HepG2 (cell line): ENCODE measurements around the gene EEF1AKMT3. TPM values are rescaled to one million over a fixed set of nuclear protein-coding genes. Genes with fewer than 3 reads are reported as not detected.

Source experiments
- ATAC-seq: fragments of 200-7000 bp; cut with Tn5 transposase; 3 replicates; pipeline ENCODE4 v1.9.1; 2020; ENCODE audit warnings: mild to moderate bottlenecking, moderate library complexity
- BruUV-seq: library from RNA; stranded (reverse); fragments of 400-500 nt; replicated peaks from 2 replicates; lab custom pipeline; 2021; lab: Mats Ljungman, UMichigan
- CTCF ChIA-PET: fragments of 300-600 bp; formaldehyde crosslinking; extraction: SDS; loops from one replicate; lab custom pipeline; 2021; ENCODE audit warnings: low total read pairs, inconsistent platforms, low intra/inter-chr PET ratio; lab: Yijun Ruan, JAX
- POLR2A ChIA-PET: fragments of 350-600 bp; sonication (Branson Sonifier 250); formaldehyde crosslinking; loops from one replicate; lab custom pipeline; 2020; ENCODE audit warnings: antibody characterized with exemption, inconsistent platforms; lab: Yijun Ruan, JAX
- DNase-seq: peaks from one replicate; pipeline ENCODE4 v3.0.0-alpha.2; 2015; ENCODE audit warnings: low spot score
- FAIRE-seq: peaks from 3 replicates; lab custom pipeline; 2011; peaks lifted over from hg19 to GRCh38; lab: Jason Lieb, UNC
- H2AFZ ChIP-seq: one replicate; pipeline ENCODE4 v1.6.1; 2011; ENCODE audit warnings: low read length, inconsistent platforms
- H3K27ac ChIP-seq: fragments of 300-600 bp; 3 replicates; pipeline ENCODE4 v1.8.0; 2011; ENCODE audit warnings: mixed run types, mild to moderate bottlenecking, mixed read lengths, low read length, inconsistent platforms; ENCODE audit not compliant: insufficient read depth; ENCODE audit errors: extremely low read length
- H3K27me3 ChIP-seq, 2 experiments: fragments of 200-600 bp in 1 of 2; 2 replicates in 1 of 2; 3 replicates in 1 of 2; pipeline versions ENCODE4 v1.6.0 to v1.8.0; 2011; ENCODE audit warnings: low read length in 2 of 2, mild to moderate bottlenecking in 2 of 2, moderate library complexity in 2 of 2, inconsistent platforms in 1 of 2; ENCODE audit not compliant: insufficient read depth in 2 of 2, control insufficient read depth in 1 of 2
- H3K36me3 ChIP-seq, 2 experiments: fragments of 200-600 bp in 1 of 2; replicated peaks in 1 of 2; 2 replicates in 1 of 2; 3 replicates in 1 of 2; pipeline versions ENCODE4 v1.5.1 to v1.8.0; 2011; ENCODE audit warnings: low read length in 2 of 2, inconsistent platforms in 1 of 2; ENCODE audit not compliant: insufficient read depth in 2 of 2, control insufficient read depth in 1 of 2
- H3K4me1 ChIP-seq: 2 replicates; pipeline ENCODE4 v1.5.1; 2012; ENCODE audit warnings: low read length, inconsistent platforms; ENCODE audit not compliant: insufficient read depth
- H3K4me2 ChIP-seq: 2 replicates; pipeline ENCODE4 v1.6.0; 2011; ENCODE audit warnings: low read depth, low read length, inconsistent platforms
- H3K4me3 ChIP-seq, 3 experiments: fragments of 200-600 bp in 1 of 3; sonication (generic), shearing (Covaris generic) in 1 of 3; replicated peaks in 1 of 3; 2 replicates each; pipeline ENCODE4 v1.5.1; 2011 to 2016; ENCODE audit warnings: low read length in 3 of 3, inconsistent platforms in 2 of 3, low read depth in 2 of 3, mild to moderate bottlenecking in 2 of 3, control low read depth in 1 of 3, mixed read lengths in 1 of 3; ENCODE audit not compliant: insufficient read depth in 1 of 3
- H3K79me2 ChIP-seq: one replicate; pipeline ENCODE4 v1.6.1; 2011; ENCODE audit warnings: low read length, inconsistent platforms; ENCODE audit not compliant: insufficient read depth
- H3K9ac ChIP-seq: 2 replicates; pipeline ENCODE4 v1.6.0; 2011; ENCODE audit warnings: mild to moderate bottlenecking, low read depth, low read length, inconsistent platforms; ENCODE audit not compliant: insufficient read depth
- H3K9me3 ChIP-seq: 2 replicates; pipeline ENCODE4 v1.5.1; 2012; ENCODE audit warnings: mild to moderate bottlenecking, low read length
- H4K20me1 ChIP-seq: 2 replicates; pipeline ENCODE4 v1.6.0; 2011; ENCODE audit warnings: inconsistent platforms, mild to moderate bottlenecking, low read length, moderate library complexity; ENCODE audit not compliant: insufficient read depth
- ARNT ChIP-seq: fragments of 450-650 bp; IDR thresholded peaks from 2 replicates; pipeline ENCODE4 v1.6.1; 2017
- DPF2 ChIP-seq: sonication (generic); formaldehyde crosslinking; IDR thresholded peaks from 2 replicates; pipeline ENCODE4 v1.4.0; 2020; ENCODE audit warnings: mild to moderate bottlenecking, low read depth, missing genetic modification reagents, borderline replicate concordance
- E2F2 ChIP-seq: sonication (generic); formaldehyde crosslinking; IDR thresholded peaks from 2 replicates; pipeline ENCODE4 v1.4.0; 2020; ENCODE audit warnings: missing genetic modification reagents, borderline replicate concordance
- KLF12 ChIP-seq: sonication (generic); formaldehyde crosslinking; IDR thresholded peaks from 2 replicates; pipeline ENCODE4 v1.4.0; 2020; ENCODE audit warnings: missing genetic modification reagents, borderline replicate concordance
- MYC ChIP-seq: sonication (generic); formaldehyde crosslinking; IDR thresholded peaks from 2 replicates; pipeline ENCODE4 v1.9.0; 2021; ENCODE audit warnings: missing genetic modification reagents, borderline replicate concordance
- NFIC ChIP-seq: IDR thresholded peaks from 2 replicates; pipeline ENCODE4 v1.6.1; 2012; ENCODE audit warnings: mild to moderate bottlenecking, low read length, inconsistent platforms
- NR1H2 ChIP-seq: sonication (generic); formaldehyde crosslinking; IDR thresholded peaks from 2 replicates; pipeline ENCODE4 v1.8.1; 2022; ENCODE audit warnings: low read depth, missing genetic modification reagents, borderline replicate concordance
- NR2F1 ChIP-seq, 2 experiments: fragments of 450-650 bp in 1 of 2; formaldehyde crosslinking in 1 of 2; IDR thresholded peaks; 2 replicates each; pipeline versions ENCODE4 v1.5.0 to v1.6.1; 2016 to 2020; ENCODE audit warnings: mild to moderate bottlenecking in 1 of 2, missing compliant biosample characterization in 1 of 2, missing genetic modification reagents in 1 of 2, moderate library complexity in 1 of 2
- PPARG ChIP-seq: conservative IDR thresholded peaks from 2 replicates; pipeline ENCODE4 v1.6.1; 2016; ENCODE audit warnings: missing biosample characterization, missing genetic modification reagents
- SIN3A ChIP-seq: IDR thresholded peaks from 2 replicates; pipeline ENCODE4 v1.6.1; 2011; ENCODE audit warnings: low read depth, mild to moderate bottlenecking, control low read depth, low read length, borderline replicate concordance
- TEAD2 ChIP-seq: sonication (generic); formaldehyde crosslinking; IDR thresholded peaks from 2 replicates; pipeline ENCODE4 v1.9.0; 2021; ENCODE audit warnings: missing genetic modification reagents
- ZBTB38 ChIP-seq: sonication (generic); formaldehyde crosslinking; IDR thresholded peaks from 2 replicates; pipeline ENCODE4 v1.5.1; 2020; ENCODE audit warnings: mild to moderate bottlenecking, missing genetic modification reagents
- ZBTB7A ChIP-seq: sonication (generic); formaldehyde crosslinking; IDR thresholded peaks from 2 replicates; pipeline ENCODE4 v1.8.0; 2022; ENCODE audit warnings: mild to moderate bottlenecking, missing genetic modification reagents
- ZFY ChIP-seq: sonication (generic); formaldehyde crosslinking; IDR thresholded peaks from 2 replicates; pipeline ENCODE4 v1.4.0; 2020; ENCODE audit warnings: missing genetic modification reagents
- ZKSCAN8 ChIP-seq: IDR thresholded peaks from 2 replicates; pipeline ENCODE4 v1.6.1; 2016; ENCODE audit warnings: borderline replicate concordance, missing genetic modification reagents, missing compliant biosample characterization
- ZNF160 ChIP-seq: sonication (generic); formaldehyde crosslinking; IDR thresholded peaks from 2 replicates; pipeline ENCODE4 v1.8.0; 2022; ENCODE audit warnings: mild to moderate bottlenecking, inconsistent platforms, missing genetic modification reagents
- ZNF280D ChIP-seq: sonication (generic); formaldehyde crosslinking; IDR thresholded peaks from 2 replicates; pipeline ENCODE4 v1.5.1; 2020; ENCODE audit warnings: mild to moderate bottlenecking, missing genetic modification reagents
- ZNF484 ChIP-seq: sonication (generic); formaldehyde crosslinking; IDR thresholded peaks from 2 replicates; pipeline ENCODE4 v1.5.1; 2020; ENCODE audit warnings: mild to moderate bottlenecking, low read depth, missing genetic modification reagents, borderline replicate concordance
- ZNF629 ChIP-seq: sonication (generic); formaldehyde crosslinking; conservative IDR thresholded peaks from 2 replicates; pipeline ENCODE4 v1.5.0; 2020; ENCODE audit warnings: missing genetic modification reagents
- ZNF891 ChIP-seq: sonication (generic); formaldehyde crosslinking; IDR thresholded peaks from 2 replicates; pipeline ENCODE4 v1.5.0; 2020; ENCODE audit warnings: mild to moderate bottlenecking, missing genetic modification reagents
- WGBS: methylation state at CpG from one replicate; pipeline ENCODE4 v1.1.6; 2017; ENCODE audit warnings: low lambda C conversion rate; 5-methylcytosine and 5-hydroxymethylcytosine counted together
- in situ Hi-C: cut with HindIII; loops from 2 replicates; pipeline ENCODE4 v1.10.0; 2017; ENCODE audit warnings: low pct_unique_long_range_greater_than_20kb; ENCODE audit not compliant: extremely low pct_ligation_motif_present
- intact Hi-C: fragments of 100-400 bp; cut with micrococcal nuclease; formaldehyde crosslinking; loops from one replicate; pipeline ENCODE4 v1.10.0; 2022; ENCODE audit not compliant: unreplicated experiment
- polyA plus RNA-seq, 8 experiments: library from polyadenylated mRNA; depleted of rRNA in 3 of 8; stranded (reverse) in 7 of 8; unstranded in 1 of 8; fragments of >200 nt; fragmentation: Illumina TruSeq in 4 of 8; extraction: Trizol in 4 of 8; gene quantifications; 2 replicates each; pipeline versions ENCODE4 v1.2.1 to v1.2.3, GENCODE V29; 2011 to 2016; ENCODE audit warnings: low read depth in 4 of 8, missing spikeins in 1 of 8, mixed read lengths in 1 of 8; ENCODE audit not compliant: insufficient read depth in 1 of 8
- total RNA-seq, 5 experiments: library from RNA; depleted of rRNA; stranded (reverse); fragments of >200 nt; fragmentation: Illumina TruSeq; extraction: Trizol; gene quantifications; 2 replicates each; pipeline ENCODE4 v1.2.3, GENCODE V29; 2016; ENCODE audit warnings: low read depth in 1 of 5

EEF1AKMT3 gene
- total and polyA plus RNA-seq, 2 of the 13 experiments (the other 11 are each of a cell fraction or from before 2014, with no cell fraction given): 4.7 to 11.4 TPM

- ChIA-PET POLR2A (interaction anchor here (0.6 to 1.8 kb wide), 24 partner anchors 10 to 1081 kb away, joined by 3 to 15 read pairs (median 4); partner anchors contain the start of genes ARHGEF25, ATP23, CDK4 and CTDSP2), CTCF (no interaction called here)
- peak within 1 kb of the TSS; percentile 94 for H3K9ac ChIP-seq
- intact Hi-C loops (loop anchor here (1.0 to 5.0 kb wide), 2 partner anchors 10 to 70 kb away; partner anchors contain the start of gene TSFM), in situ Hi-C loops (no loop called here)
- H3K4me2 ChIP-seq: peak within 1 kb of the TSS; percentile 96
- peak; percentile 91 for ATAC-seq
- H3K36me3 ChIP-seq: peaks cover 18% of the 10 kb centered on the region in 2 experiments
- H2AFZ ChIP-seq: peak within 1 kb of the TSS; percentile 62
- H3K4me1 ChIP-seq: peaks cover 23% of the 10 kb centered on the region
- H3K27ac ChIP-seq: peak within 1 kb of the TSS; percentile 97
- no peak for FAIRE-seq
- H3K9me3 ChIP-seq: no peaks in the 10 kb centered on the region
- DNase-seq: peak; percentile 95
- peak within 1 kb of the TSS; percentile 77 to 89 (median 78) for H3K4me3 ChIP-seq
- WGBS: 4% methylated on average over 7 of the region's 28 CpGs
- H3K27me3 ChIP-seq: no peaks in the 10 kb centered on the region; a peak in 1 of 5 replicates
- H4K20me1 ChIP-seq: no peaks in the 10 kb centered on the region
- H3K79me2 ChIP-seq: peaks cover 17% of the 10 kb centered on the region
- BruUV-seq: no TSS peak
- TF ChIP-seq ARNT (no peak), ZNF891 (CRISPR knock-in tag) (peak; percentile 78), ZNF160 (no peak), ZNF629 (CRISPR knock-in tag) (no peak), ZFY (CRISPR knock-in tag) (peak; percentile 97), ZKSCAN8 (CRISPR knock-in tag) (no peak), ZBTB38 (peak; percentile 89), E2F2 (CRISPR knock-in tag) (no peak), MYC (CRISPR knock-in tag) (peak; percentile 100), TEAD2 (CRISPR knock-in tag) (no peak), DPF2 (CRISPR knock-in tag) (no peak), ZBTB7A (0 out of 2 replicates have a peak, but pooled peaks have one; percentile 60), PPARG (CRISPR knock-in tag) (0 out of 2 replicates have a peak, but pooled peaks have one; percentile 13), KLF12 (0 out of 2 replicates have a peak, but pooled peaks have one; percentile 18), NFIC (no peak), ZNF280D (CRISPR knock-in tag) (peak; percentile 57; the same call in 1 of the 2 replicates), SIN3A (peak; percentile 96), ZNF484 (CRISPR knock-in tag) (no peak), NR2F1 (CRISPR knock-in tag; IDR thresholded peaks at IDR 0.05) (peak in 1 of 2 experiments; percentile 8; a peak in 1 of 4 replicates), NR1H2 (CRISPR knock-in tag) (no peak)
These were observed 463 bp upstream of the EEF1AKMT3 start, which contains the start of gene METTL1 for GRCh38 chr12:57771873-57772428. TSS of gene METTL1 (minus strand) at chr12:57772105. CDS start at chr12:57772083, 22 bp downstream.
